ENCODE data around the gene HDAC4. TPM values are rescaled to one million over a fixed set of nuclear protein-coding genes. Genes with fewer than 3 reads are reported as not detected.

Gene HDAC4
- total and polyA plus RNA-seq, 4 donors = 2.9 to 37.2 (median 4.4) TPM

DNA sequence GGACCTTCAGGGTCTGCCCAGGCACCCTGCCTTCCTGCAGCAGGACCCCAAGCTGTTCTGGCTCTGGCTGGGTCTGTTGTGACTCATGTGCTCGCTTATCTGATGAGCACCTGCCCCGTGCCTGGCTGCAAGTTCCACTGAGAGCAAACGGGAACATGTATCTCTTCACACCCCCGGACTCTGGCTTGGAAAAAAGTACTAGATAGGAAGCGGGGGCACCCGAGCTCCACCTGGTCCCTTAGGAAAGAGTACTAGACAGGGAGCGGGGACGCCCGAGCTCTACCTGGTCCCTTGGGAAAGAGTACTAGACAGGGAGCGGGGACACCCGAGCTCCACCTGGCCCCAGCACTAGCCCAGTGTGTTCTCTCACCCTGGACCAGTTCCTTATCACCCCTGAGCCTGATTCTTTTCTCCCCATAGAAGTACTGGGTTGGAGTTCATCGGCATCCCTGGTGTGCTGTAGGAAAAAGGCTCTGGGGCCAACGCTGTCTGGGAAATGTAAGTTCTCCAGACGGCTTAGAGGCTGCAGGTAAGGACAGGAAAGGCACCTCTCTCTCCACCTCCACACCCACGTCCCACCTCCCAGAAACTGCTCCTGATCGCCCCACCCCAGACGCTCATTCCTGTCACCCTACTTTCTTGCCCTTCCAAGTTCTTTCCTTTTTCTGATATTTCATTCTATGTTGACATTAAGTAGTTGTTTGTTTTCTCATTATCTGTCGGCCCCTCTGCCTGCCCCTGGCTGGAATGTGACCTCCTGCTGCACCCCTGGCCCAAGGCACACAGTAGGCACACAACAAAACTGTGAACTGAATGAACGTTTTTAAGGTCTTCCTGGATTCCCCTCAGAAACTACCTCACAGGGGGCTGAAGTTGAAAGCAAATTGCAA is 40.2 kb downstream of the HDAC4 start:
- Histone ChIP-seq H3K36me3 (ENCODE audit: control insufficient read depth in 4 of 4, insufficient read depth in 3 of 4, low read depth in 1 of 4, low read length in 3 of 4) (no peaks in the 10 kb centered on the region), H3K4me1 (ENCODE audit: control insufficient read depth in 4 of 4, insufficient read depth in 4 of 4, low read length in 3 of 4) (peaks cover 3 to 15% (median 12%) of the 10 kb centered on the region in 4 donors), H3K4me3 (ENCODE audit: low read depth in 1 of 3, low read length in 3 of 3) (no peak overlapping the region), H3K27me3 (ENCODE audit: control insufficient read depth in 4 of 4, insufficient read depth in 4 of 4, low read length in 3 of 4) (no peaks in the 10 kb centered on the region), H3K9me3 (ENCODE audit: control insufficient read depth in 4 of 4, low read length in 3 of 4) (no peaks in the 10 kb centered on the region), H3K9ac (ENCODE audit: low read depth in 1 of 2, low read length in 2 of 2) (no peak overlapping the region), H3K27ac (ENCODE audit: low read depth in 1 of 2, low read length in 2 of 2) (no peak overlapping the region)
- DNase-seq (ENCODE audit: low spot score) = no peak
- 91% methylated on average over 19 of the region's 19 CpGs for WGBS
- TF ChIP-seq, protein P1, sequence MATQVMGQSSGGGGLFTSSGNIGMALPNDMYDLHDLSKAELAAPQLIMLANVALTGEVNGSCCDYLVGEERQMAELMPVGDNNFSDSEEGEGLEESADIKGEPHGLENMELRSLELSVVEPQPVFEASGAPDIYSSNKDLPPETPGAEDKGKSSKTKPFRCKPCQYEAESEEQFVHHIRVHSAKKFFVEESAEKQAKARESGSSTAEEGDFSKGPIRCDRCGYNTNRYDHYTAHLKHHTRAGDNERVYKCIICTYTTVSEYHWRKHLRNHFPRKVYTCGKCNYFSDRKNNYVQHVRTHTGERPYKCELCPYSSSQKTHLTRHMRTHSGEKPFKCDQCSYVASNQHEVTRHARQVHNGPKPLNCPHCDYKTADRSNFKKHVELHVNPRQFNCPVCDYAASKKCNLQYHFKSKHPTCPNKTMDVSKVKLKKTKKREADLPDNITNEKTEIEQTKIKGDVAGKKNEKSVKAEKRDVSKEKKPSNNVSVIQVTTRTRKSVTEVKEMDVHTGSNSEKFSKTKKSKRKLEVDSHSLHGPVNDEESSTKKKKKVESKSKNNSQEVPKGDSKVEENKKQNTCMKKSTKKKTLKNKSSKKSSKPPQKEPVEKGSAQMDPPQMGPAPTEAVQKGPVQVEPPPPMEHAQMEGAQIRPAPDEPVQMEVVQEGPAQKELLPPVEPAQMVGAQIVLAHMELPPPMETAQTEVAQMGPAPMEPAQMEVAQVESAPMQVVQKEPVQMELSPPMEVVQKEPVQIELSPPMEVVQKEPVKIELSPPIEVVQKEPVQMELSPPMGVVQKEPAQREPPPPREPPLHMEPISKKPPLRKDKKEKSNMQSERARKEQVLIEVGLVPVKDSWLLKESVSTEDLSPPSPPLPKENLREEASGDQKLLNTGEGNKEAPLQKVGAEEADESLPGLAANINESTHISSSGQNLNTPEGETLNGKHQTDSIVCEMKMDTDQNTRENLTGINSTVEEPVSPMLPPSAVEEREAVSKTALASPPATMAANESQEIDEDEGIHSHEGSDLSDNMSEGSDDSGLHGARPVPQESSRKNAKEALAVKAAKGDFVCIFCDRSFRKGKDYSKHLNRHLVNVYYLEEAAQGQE (IDR thresholded peaks at IDR 0.05) = no peak
- no peak for TF ChIP-seq EGR1 (IDR thresholded peaks at IDR 0.05; ENCODE audit: low read depth in 2 of 2)
- TF ChIP-seq RAD21 (IDR thresholded peaks at IDR 0.05) = no peak
- no peak for TF ChIP-seq NR2F2 (IDR thresholded peaks at IDR 0.05)

- no peaks in the 10 kb centered on the region for H3K36me3 ChIP-seq (ENCODE audit: control insufficient read depth in 4 of 4, insufficient read depth in 3 of 4, low read depth in 1 of 4, low read length in 3 of 4)
- H3K4me3 ChIP-seq (ENCODE audit: low read depth in 1 of 3, low read length in 3 of 3) = no peak overlapping the region
- TF ChIP-seq, protein P2, sequence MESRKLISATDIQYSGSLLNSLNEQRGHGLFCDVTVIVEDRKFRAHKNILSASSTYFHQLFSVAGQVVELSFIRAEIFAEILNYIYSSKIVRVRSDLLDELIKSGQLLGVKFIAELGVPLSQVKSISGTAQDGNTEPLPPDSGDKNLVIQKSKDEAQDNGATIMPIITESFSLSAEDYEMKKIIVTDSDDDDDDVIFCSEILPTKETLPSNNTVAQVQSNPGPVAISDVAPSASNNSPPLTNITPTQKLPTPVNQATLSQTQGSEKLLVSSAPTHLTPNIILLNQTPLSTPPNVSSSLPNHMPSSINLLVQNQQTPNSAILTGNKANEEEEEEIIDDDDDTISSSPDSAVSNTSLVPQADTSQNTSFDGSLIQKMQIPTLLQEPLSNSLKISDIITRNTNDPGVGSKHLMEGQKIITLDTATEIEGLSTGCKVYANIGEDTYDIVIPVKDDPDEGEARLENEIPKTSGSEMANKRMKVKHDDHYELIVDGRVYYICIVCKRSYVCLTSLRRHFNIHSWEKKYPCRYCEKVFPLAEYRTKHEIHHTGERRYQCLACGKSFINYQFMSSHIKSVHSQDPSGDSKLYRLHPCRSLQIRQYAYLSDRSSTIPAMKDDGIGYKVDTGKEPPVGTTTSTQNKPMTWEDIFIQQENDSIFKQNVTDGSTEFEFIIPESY (IDR thresholded peaks at IDR 0.05) = no peak
- no peak for TF ChIP-seq RAD21 (IDR thresholded peaks at IDR 0.05)
- no peak for TF ChIP-seq JUND (IDR thresholded peaks at IDR 0.05)
- TF ChIP-seq HNF4G (IDR thresholded peaks at IDR 0.05) = no peak
- no peak for TF ChIP-seq YY1 (IDR thresholded peaks at IDR 0.05)
- TF ChIP-seq GABPA (IDR thresholded peaks at IDR 0.05 in 1 of 2, conservative IDR thresholded peaks at IDR 0.05 in 1 of 2) = no peak
- TF ChIP-seq, protein P1 (IDR thresholded peaks at IDR 0.05) = no peak
- TF ChIP-seq RXRA (IDR thresholded peaks at IDR 0.05) = no peak
- no peak for TF ChIP-seq FOXA2 (IDR thresholded peaks at IDR 0.05)
- TF ChIP-seq, protein P3, sequence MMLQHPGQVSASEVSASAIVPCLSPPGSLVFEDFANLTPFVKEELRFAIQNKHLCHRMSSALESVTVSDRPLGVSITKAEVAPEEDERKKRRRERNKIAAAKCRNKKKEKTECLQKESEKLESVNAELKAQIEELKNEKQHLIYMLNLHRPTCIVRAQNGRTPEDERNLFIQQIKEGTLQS (IDR thresholded peaks at IDR 0.05) = no peak
- TF ChIP-seq EGR1 (IDR thresholded peaks at IDR 0.05; ENCODE audit: low read depth in 2 of 2) = no peak
- TF ChIP-seq FOXA1 (IDR thresholded peaks at IDR 0.05) = no peak
- TF ChIP-seq HNF4A (conservative IDR thresholded peaks at IDR 0.05) = no peak
- TF ChIP-seq NR2F2 (IDR thresholded peaks at IDR 0.05) = no peak
- WGBS = 96% methylated on average over 11 of the region's 11 CpGs
- H3K9me3 ChIP-seq (ENCODE audit: control insufficient read depth in 4 of 4, low read length in 3 of 4) = no peaks in the 10 kb centered on the region
- no peak overlapping the region for H3K27ac ChIP-seq (ENCODE audit: low read depth in 1 of 2, low read length in 2 of 2)
- no peak overlapping the region for H3K9ac ChIP-seq (ENCODE audit: low read depth in 1 of 2, low read length in 2 of 2)
- H3K4me1 ChIP-seq (ENCODE audit: control insufficient read depth in 4 of 4, insufficient read depth in 4 of 4, low read length in 3 of 4) = peaks cover 3 to 20% (median 17%) of the 10 kb centered on the region in 4 donors
- no peak for DNase-seq (ENCODE audit: low spot score)
- H3K27me3 ChIP-seq (ENCODE audit: control insufficient read depth in 4 of 4, insufficient read depth in 4 of 4, low read length in 3 of 4) = no peaks in the 10 kb centered on the region
Measured at GRCh38 chr2:239360008-239360407, 40.8 kb downstream of the HDAC4 start.
